HUES6 (cell line): Measurements from ENCODE around the gene IRF2.
"Not testable (repeated sequence)": the region's sequence is repeated elsewhere in the genome, so short reads cannot be mapped to it uniquely, and the experiment has no call there.

Source experiments
- H3K27ac ChIP-seq: 2 replicates; pipeline ENCODE4 v1.7.0; 2013; ENCODE audit warnings: low read depth, mild to moderate bottlenecking, low read length, inconsistent platforms
- H3K27me3 ChIP-seq: 2 replicates; pipeline ENCODE4 v1.6.1; 2013; ENCODE audit warnings: low read length; ENCODE audit not compliant: control insufficient read depth, insufficient read depth
- H3K36me3 ChIP-seq: 2 replicates; pipeline ENCODE4 v1.6.1; 2013; ENCODE audit warnings: low read length; ENCODE audit not compliant: control insufficient read depth, insufficient read depth
- H3K4me1 ChIP-seq: 2 replicates; pipeline ENCODE4 v1.6.1; 2013; ENCODE audit warnings: low read length; ENCODE audit not compliant: control insufficient read depth, insufficient read depth
- H3K4me3 ChIP-seq: 2 replicates; pipeline ENCODE4 v1.5.1; 2013; ENCODE audit warnings: low read depth, low read length
- H3K9ac ChIP-seq: one replicate; pipeline ENCODE4 v1.6.1; 2013; ENCODE audit warnings: mild to moderate bottlenecking, low read length
- H3K9me3 ChIP-seq: 2 replicates; pipeline ENCODE4 v1.6.1; 2013; ENCODE audit warnings: low read depth, low read length; ENCODE audit not compliant: control insufficient read depth, insufficient read depth

Gene IRF2

DNA sequence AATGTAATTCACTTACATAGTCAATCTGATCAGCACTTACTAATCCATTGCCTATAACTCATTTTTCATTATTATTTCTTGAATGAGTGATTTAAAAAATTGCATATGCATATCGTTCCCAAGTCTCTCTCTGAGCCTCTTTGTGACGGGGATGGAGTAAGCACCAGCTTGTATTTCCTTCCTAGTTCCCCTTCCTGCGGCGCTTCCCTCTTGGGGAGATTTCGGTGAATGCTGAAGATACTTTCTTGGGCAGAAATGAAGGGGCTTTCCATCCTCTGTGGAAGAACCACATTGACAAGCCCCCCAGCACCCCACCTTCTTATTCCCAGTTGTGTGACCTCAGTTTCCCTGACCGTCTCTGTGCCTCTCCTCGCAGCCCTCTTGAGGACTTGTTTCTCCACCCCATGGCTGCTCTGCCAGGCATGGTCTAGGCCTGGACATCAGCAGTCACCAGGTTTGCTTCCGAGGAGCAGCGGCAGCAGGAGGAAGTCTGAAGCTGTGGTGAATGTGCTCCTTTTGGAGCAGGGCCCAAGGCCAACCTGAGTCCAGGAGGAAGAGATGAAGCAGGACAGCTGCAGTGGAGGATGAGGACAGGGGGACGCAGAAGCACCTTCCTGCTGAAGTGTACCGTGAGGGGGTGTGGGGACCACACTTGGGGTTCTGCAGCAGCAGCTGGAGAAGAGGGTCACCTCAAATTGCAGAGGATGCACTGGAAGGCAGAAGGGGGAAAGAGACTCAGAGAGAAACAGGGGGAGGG lies 124.9 kb downstream of the IRF2 start:
- Histone ChIP-seq H3K27ac (no peak overlapping the region), H3K27me3 (no peaks in the 10 kb centered on the region), H3K4me1 (peaks cover 28% of the 10 kb centered on the region), H3K9ac (no peak overlapping the region), H3K36me3 (no peaks in the 10 kb centered on the region), H3K9me3 (no peaks in the 10 kb centered on the region), H3K4me3 (no peak overlapping the region)

DNA sequence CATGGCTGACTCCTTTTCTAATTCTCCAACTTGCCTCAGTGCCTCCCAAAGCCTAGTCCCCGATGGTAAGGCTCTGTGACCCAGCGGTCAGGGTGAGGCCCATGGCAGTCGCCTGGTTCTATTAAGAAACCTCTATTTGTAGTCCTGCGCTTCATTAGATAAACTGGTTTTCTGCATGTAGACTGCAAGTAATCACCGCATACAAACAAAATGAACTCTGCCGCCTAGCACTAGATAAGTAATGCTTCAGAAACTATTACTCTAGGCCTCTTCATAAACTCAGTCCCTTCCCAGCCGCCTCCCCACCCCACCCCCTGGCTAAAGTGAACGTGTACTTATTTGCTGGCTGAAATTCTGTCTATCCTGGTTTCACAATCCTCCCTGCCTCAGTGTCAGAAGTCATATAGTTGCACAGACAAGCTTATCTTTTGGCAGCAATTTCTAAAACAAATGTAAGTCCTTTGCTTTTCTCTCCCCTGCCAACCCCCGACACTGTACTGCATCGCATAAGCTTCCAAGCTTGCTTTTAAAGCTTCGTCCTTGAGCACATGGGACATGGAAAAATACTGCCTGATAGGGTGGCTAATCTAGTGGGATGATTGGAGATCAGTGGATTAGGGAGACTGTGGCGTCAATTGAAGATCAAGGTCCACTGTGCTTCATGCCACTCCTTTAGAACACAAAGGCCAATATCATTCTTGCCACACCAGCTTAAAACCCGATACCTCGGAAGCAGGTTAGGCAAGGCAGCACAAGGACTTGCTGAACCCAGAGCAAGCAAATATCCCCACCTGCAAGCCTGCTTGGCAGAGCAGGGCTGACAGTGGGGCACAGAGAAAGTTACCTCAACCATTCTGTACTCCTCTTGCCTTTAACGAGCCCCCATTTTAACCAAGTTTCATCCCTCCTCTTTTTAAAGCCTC lies 125.8 kb downstream of the IRF2 start:
- Histone ChIP-seq H3K4me3 (no peak overlapping the region), H3K9ac (no peak overlapping the region), H3K27me3 (no peaks in the 10 kb centered on the region), H3K4me1 (peaks cover 30% of the 10 kb centered on the region), H3K27ac (peak overlapping the region; percentile 72), H3K36me3 (no peaks in the 10 kb centered on the region), H3K9me3 (no peaks in the 10 kb centered on the region)

DNA sequence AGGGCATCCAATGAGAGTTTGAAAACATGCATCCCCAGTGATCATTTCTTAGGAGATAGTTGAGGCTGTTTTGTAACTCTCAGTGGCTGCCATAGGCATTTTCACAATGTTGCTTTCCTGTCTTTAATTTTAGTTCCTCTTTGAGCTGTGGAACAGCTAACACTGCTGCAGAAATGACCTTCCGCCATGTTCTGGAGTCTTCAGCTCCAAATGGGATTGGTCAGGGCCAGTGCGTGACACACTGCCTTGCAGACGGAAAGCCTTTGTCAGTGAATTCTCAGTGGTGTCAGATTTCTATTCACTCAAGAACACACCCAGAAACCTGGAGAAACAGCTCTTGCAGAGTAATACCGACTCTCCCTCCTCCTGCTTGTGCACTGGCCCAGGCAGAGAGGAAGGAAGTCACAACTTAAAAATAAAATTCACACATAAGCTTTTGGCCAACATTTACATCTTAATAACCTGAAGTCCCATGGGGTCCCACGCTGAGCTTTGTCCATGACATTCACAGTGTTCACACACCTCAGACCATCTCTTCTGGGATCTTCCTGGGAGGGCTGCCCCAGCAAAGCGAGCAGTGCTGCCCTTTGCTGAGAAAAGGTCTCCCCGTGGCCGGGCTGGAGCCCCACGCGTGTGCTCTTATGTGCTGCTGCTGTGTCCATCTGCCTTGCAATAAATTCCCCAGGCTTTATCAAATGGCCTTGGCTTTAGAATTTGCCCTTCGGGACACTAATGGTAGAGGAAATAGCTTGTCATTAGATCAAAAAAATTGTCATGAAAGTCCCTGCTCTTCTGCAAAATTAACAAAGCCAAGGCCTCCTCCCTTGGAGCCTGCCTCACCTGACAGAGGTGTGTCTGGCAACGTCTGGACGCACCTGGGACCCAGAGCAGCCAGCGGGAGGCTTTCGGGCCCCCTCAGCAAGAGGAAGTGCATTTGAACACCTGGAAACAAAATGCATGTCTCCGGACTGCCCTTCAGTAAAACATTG lies 126.8 kb downstream of the IRF2 start:
- H3K27ac ChIP-seq: peak overlapping the region; percentile 72

DNA sequence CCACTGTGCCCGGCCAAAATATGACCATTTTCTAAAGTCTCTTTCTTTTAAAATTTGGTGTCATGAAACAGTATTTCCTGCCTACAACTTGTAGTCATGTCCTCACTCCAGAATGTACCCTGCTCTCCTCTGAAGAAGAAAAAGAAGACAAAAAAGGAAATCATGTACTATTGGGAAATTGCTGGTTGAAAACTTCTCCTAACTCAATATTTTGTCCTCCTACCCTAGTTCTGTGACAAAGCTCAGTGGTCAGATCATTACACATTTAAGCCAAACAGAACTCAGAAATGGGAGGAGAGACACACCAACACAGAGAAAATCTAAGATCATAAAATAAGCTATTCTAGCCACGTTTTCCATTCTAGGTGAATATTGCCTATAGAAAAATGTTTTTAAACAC lies 127.7 kb downstream of the IRF2 start:
- H3K27me3 ChIP-seq: no peaks in the 10 kb centered on the region
- H3K27ac ChIP-seq: peak overlapping the region; percentile 2; the same call in 1 of the 2 replicates
- H3K9me3 ChIP-seq: no peaks in the 10 kb centered on the region
- no peak overlapping the region for H3K9ac ChIP-seq
- no peak overlapping the region for H3K4me3 ChIP-seq
- peaks cover 30% of the 10 kb centered on the region for H3K4me1 ChIP-seq
- no peaks in the 10 kb centered on the region for H3K36me3 ChIP-seq

More for the DNA sequence above, 126.8 kb downstream of the IRF2 start:
- peak overlapping the region; percentile 13 for H3K9ac ChIP-seq
- 0 out of 2 replicates have a peak overlapping the region, but pooled peaks have one; percentile 5 for H3K4me3 ChIP-seq
- H3K36me3 ChIP-seq: no peaks in the 10 kb centered on the region
- no peaks in the 10 kb centered on the region for H3K9me3 ChIP-seq
- no peaks in the 10 kb centered on the region for H3K27me3 ChIP-seq
- H3K4me1 ChIP-seq: peaks cover 30% of the 10 kb centered on the region

DNA sequence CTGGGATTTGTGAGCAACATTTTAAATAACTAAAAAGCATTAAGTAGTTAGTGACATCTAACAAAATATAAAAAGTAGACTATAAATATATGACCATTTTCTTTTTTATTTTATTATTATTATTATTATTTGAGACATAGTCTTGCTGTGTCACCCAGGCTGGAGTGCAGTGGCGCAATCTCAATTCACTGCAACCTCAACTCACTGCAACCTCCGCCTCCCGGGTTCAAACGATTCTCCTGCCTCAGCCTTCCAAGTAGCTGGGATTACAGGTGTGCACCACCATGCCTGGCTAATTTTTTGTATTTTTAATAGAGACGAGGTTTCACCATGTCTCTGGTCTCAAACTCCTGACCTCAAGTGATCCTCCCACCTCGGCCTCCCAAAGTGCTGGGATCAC lies 128.1 kb downstream of the IRF2 start:
- not testable (repeated sequence) for H3K9me3 ChIP-seq, H3K27me3 ChIP-seq, H3K36me3 ChIP-seq, H3K27ac ChIP-seq, H3K9ac ChIP-seq, H3K4me3 ChIP-seq
- H3K4me1 ChIP-seq: peaks cover 30% of the 10 kb centered on the region

DNA sequence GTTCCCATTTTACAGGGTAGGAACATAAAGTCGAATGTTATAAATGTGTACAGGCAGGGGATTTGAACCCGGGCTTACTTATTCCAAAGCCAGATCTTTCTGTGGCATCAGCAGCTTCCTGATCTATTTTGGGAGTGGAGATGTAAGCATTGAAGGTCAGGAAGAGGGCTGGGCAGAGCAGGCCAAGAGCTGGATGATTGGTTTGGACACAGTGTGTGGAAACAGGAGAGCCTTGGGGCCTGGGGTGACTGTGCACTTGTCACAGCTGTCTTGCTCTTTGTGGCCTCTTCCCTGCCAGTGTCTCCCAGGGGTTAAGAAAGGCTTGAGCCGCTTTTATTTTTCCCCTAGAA lies 128.8 kb downstream of the IRF2 start:
- Histone ChIP-seq H3K4me3 (no peak overlapping the region), H3K4me1 (peaks cover 30% of the 10 kb centered on the region), H3K27ac (no peak overlapping the region), H3K27me3 (no peaks in the 10 kb centered on the region), H3K9me3 (no peaks in the 10 kb centered on the region), H3K36me3 (no peaks in the 10 kb centered on the region), H3K9ac (no peak overlapping the region)

DNA sequence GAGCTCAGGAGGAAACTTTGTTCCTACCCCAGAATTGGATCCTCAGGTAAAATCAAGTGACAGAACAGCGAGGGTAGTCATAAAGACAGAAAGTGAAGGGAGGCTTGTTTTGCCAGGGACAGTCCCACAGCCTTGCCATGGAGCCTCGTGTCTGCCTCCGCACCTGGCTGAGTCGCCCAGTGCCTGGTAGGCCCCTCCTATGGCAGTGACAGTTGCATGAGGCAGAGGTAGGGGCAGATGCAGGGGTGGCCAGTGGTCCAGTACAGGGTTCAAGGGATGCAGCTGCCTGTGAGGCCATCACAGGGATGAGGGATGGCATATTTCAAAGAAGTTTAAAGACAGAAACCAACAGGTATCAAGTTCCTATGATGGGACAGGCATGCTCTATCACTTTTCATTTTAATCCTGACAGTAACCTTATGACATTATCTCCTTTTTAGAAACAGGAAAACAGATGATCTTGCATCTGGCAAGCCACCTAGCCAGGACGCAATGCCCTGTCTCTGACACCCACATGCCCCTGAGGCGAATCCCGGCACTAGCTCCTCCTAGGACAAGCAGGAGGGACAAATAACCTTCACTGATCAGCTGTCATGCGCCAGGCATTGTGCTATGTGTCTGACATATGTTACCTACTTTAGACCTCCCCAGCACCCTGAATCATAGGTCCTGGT lies 129.3 kb downstream of the IRF2 start:
- H3K4me3 ChIP-seq: no peak overlapping the region
- H3K9ac ChIP-seq: no peak overlapping the region
- H3K36me3 ChIP-seq: no peaks in the 10 kb centered on the region
- H3K4me1 ChIP-seq: peaks cover 30% of the 10 kb centered on the region
- H3K27ac ChIP-seq: no peak overlapping the region
- H3K27me3 ChIP-seq: no peaks in the 10 kb centered on the region
- no peaks in the 10 kb centered on the region for H3K9me3 ChIP-seq

DNA sequence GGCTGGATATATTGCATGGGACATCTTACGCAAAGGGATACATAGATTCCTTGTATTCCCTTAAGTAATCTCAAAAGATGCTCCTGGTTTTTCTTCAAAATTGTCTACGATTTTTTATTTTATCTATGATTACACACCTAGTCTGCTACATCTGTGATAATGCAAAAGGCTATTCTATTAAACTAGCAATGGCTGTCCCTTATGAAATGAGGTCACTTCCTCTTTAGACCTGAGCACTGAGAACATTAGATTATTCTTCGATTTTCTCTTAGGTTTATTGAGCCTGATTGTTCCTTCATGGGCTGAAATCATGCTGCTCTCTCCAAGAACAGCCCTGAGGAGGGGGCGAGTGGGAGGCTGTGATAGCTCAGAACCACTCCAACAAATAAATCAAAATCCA lies 129.9 kb downstream of the IRF2 start:
- no peaks in the 10 kb centered on the region for H3K9me3 ChIP-seq
- H3K9ac ChIP-seq: no peak overlapping the region
- H3K36me3 ChIP-seq: no peaks in the 10 kb centered on the region
- no peaks in the 10 kb centered on the region for H3K27me3 ChIP-seq
- no peak overlapping the region for H3K27ac ChIP-seq
- H3K4me3 ChIP-seq: no peak overlapping the region
- peaks cover 29% of the 10 kb centered on the region for H3K4me1 ChIP-seq

DNA sequence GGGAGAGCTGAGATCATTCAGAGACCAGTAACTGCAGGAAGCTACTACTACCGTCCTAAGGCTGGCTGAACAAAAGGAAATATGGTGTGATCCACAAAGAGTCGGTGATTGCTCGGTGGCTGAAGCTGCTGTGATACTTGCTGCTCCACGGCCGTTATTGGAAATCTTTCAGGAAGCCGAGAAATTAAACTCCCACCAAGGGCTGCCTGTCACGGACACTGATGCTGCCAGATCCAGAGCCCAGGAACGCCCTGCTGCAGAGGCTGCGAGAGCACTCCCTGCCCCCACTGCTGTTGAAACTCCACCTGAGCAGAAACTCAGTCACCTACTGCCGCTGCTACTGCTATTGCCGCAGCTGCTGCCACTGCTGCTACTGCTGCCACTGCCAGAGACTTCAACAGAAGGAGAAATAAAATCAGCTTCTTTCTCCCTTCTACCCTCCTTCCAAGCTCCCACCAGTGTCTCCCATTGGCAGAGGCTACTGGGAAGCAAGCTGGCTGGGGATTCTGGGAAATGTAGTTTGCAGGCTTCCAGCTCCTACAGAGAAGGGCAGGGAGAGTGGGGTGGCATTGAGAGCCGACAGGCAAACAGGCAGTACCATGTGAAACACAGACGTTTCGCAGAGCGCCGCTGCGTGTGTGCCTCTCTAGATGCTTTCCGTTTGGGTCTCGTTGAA lies 130.7 kb downstream of the IRF2 start:
- Histone ChIP-seq H3K4me1 (peaks cover 22% of the 10 kb centered on the region), H3K9ac (peak overlapping the region; percentile 62), H3K27ac (no peak overlapping the region), H3K4me3 (peak overlapping the region; percentile 72), H3K36me3 (no peaks in the 10 kb centered on the region), H3K9me3 (no peaks in the 10 kb centered on the region), H3K27me3 (no peaks in the 10 kb centered on the region)

DNA sequence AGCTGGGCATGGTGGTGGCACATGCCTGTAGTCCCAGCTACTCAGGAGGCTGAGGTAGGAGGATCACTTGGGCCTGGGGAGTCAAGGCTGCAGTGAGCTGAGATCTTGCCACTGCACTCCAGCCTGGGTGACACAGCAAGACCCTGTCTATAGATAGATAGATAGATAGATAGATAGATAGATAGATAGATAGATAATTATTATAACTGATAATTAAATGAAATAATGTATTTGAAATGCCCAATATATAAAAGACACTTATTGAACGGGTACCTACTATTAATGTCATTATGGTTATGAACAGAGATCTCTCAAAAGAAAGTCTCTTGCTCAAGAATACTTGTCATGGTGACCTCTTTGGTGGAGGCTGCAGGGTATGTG lies 131.5 kb downstream of the IRF2 start:
- not testable (repeated sequence) for H3K9me3 ChIP-seq, H3K27me3 ChIP-seq, H3K36me3 ChIP-seq, H3K27ac ChIP-seq, H3K9ac ChIP-seq
- Histone ChIP-seq H3K4me3 (peak overlapping the region; percentile 72; the same call in 1 of the 2 replicates), H3K4me1 (peaks cover 14% of the 10 kb centered on the region)
